Keratinocyte (primary cell): Measurements from ENCODE around the gene CDKN2B. TPM values are rescaled to one million over a fixed set of nuclear protein-coding genes. Genes with fewer than 3 reads are reported as not detected.

Experiments used
- DNase-seq: peaks from one replicate; pipeline ENCODE4 v3.0.0-alpha.2; 2011; ENCODE audit warnings: low read depth, missing footprints, low spot score
- FAIRE-seq: peaks from 2 replicates; lab custom pipeline; 2011; peaks lifted over from hg19 to GRCh38; lab: Jason Lieb, UNC
- H2AFZ ChIP-seq: 2 replicates; pipeline ENCODE4 v1.6.0; 2012; ENCODE audit warnings: low read length, control low read depth, inconsistent platforms; ENCODE audit not compliant: control insufficient read depth
- H3K27ac ChIP-seq: 2 replicates; pipeline ENCODE4 v1.5.1; 2011; ENCODE audit warnings: low read length; ENCODE audit not compliant: control insufficient read depth, insufficient read depth
- H3K27me3 ChIP-seq: 3 replicates; pipeline ENCODE4 v1.6.0; 2011; ENCODE audit warnings: low read length; ENCODE audit not compliant: control insufficient read depth, insufficient read depth; ENCODE audit errors: extremely low read depth
- H3K36me3 ChIP-seq, 2 experiments: 2 replicates in 1 of 2; 3 replicates in 1 of 2; pipeline ENCODE4 v1.5.1; 2011; ENCODE audit warnings: low read length in 2 of 2, mild to moderate bottlenecking in 1 of 2; ENCODE audit not compliant: control insufficient read depth in 2 of 2, insufficient read depth in 2 of 2; ENCODE audit errors: extremely low read depth in 1 of 2
- H3K4me1 ChIP-seq: 3 replicates; pipeline ENCODE4 v1.5.1; 2011; ENCODE audit warnings: low read length; ENCODE audit not compliant: control insufficient read depth, insufficient read depth; ENCODE audit errors: extremely low read depth
- H3K4me2 ChIP-seq: 3 replicates; pipeline ENCODE4 v1.6.0; 2011; ENCODE audit warnings: low read depth, low read length; ENCODE audit not compliant: control insufficient read depth, insufficient read depth; ENCODE audit errors: extremely low read depth
- H3K4me3 ChIP-seq, 3 experiments: fragments of 200-600 bp in 1 of 3; sonication (generic) in 1 of 3; 2 replicates in 2 of 3; 3 replicates in 1 of 3; pipeline ENCODE4 v1.5.1; 2011 to 2016; ENCODE audit warnings: low read length in 3 of 3, mild to moderate bottlenecking in 3 of 3, control low read depth in 2 of 3, inconsistent platforms in 1 of 3, low read depth in 1 of 3, mixed read lengths in 1 of 3, mixed run types in 1 of 3, moderate library complexity in 1 of 3; ENCODE audit not compliant: control insufficient read depth in 2 of 3, insufficient read depth in 2 of 3; ENCODE audit errors: extremely low read depth in 1 of 3
- H3K79me2 ChIP-seq: 2 replicates; pipeline ENCODE4 v1.6.0; 2012; ENCODE audit warnings: low read length; ENCODE audit not compliant: control insufficient read depth, insufficient read depth
- H3K9ac ChIP-seq: 3 replicates; pipeline ENCODE4 v1.6.0; 2011; ENCODE audit warnings: low read length; ENCODE audit not compliant: control insufficient read depth, insufficient read depth; ENCODE audit errors: extremely low read depth
- H3K9me1 ChIP-seq: 3 replicates; pipeline ENCODE4 v1.6.0; 2011; ENCODE audit warnings: low read length; ENCODE audit not compliant: control insufficient read depth, insufficient read depth; ENCODE audit errors: extremely low read depth
- H3K9me3 ChIP-seq: 2 replicates; pipeline ENCODE4 v1.5.1; 2012; ENCODE audit warnings: low read depth, low read length; ENCODE audit not compliant: control insufficient read depth
- H4K20me1 ChIP-seq: 3 replicates; pipeline ENCODE4 v1.6.0; 2011; ENCODE audit warnings: low read length; ENCODE audit not compliant: control insufficient read depth, insufficient read depth; ENCODE audit errors: extremely low read depth
- CTCF ChIP-seq, 3 experiments: IDR thresholded peaks in 1 of 3; conservative IDR thresholded peaks in 1 of 3; optimal IDR thresholded peaks in 1 of 3; 2 replicates in 2 of 3; 3 replicates in 1 of 3; pipeline versions ENCODE3 to v1.5.1; 2011; ENCODE audit warnings: low read length in 3 of 3, mild to moderate bottlenecking in 3 of 3, moderate library complexity in 2 of 3, control low read depth in 1 of 3, inconsistent platforms in 1 of 3; ENCODE audit not compliant: insufficient read depth in 2 of 3; ENCODE audit errors: extremely low read depth in 1 of 3
- EZH2 ChIP-seq: IDR thresholded peaks from one replicate; pipeline ENCODE4 v1.6.1; 2012; ENCODE audit warnings: inconsistent platforms, mild to moderate bottlenecking, low read length, moderate library complexity
- dilution Hi-C: fragments of 300-500 bp; cut with MboI; formaldehyde crosslinking; loops from one replicate; pipeline ENCODE4 v1.7.0; 2020; ENCODE audit warnings: low sequenced_read_pairs; ENCODE audit not compliant: extremely low pct_ligation_motif_present
- polyA plus RNA-seq, 5 experiments: library from polyadenylated mRNA; depleted of rRNA in 3 of 5; stranded (reverse) in 3 of 5; stranded (forward) in 1 of 5; unstranded in 1 of 5; fragments of >200 nt; gene quantifications; 1 replicate in 1 of 5; 2 replicates in 3 of 5; 3 replicates in 1 of 5; pipeline versions ENCODE4 v1.2.1 to v1.2.3, GENCODE V29; 2011 to 2012; ENCODE audit warnings: missing spikeins in 2 of 5, low read depth in 1 of 5, low replicate concordance in 1 of 5

CDKN2B gene
- polyA plus RNA-seq, 1 donor (not counting 4 experiments of a cell fraction or from before 2014, with no cell fraction given) = 19.9 TPM

DNA sequence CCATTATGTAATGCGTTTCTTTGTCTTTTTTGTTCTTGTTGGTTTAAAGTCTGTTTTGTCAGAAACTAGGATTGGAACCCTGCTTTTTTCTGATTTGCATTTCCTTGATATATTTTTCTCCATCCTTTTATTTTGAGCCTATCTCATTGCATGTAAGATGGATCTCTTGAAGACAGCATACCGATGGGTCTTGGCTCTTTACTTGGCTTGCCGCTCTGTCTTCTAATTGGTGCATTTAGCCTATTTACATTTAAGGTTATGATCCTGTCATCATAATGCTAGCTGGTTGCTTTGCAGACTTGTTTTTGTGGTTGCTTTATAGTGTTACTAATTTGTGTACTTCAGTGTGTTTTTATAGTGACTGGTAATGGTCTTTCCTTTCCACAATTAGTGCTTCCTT is 13.3 kb upstream of the CDKN2B start:
- no peaks in the 10 kb centered on the region for H4K20me1 ChIP-seq
- TF ChIP-seq EZH2 = no peak
- TF ChIP-seq CTCF (optimal IDR thresholded peaks at IDR 0.05 in 1 of 3, IDR thresholded peaks at IDR 0.05 in 1 of 3, conservative IDR thresholded peaks at IDR 0.05 in 1 of 3; ENCODE audit: extremely low read depth in 1 of 3, insufficient read depth in 2 of 3, low read length in 3 of 3) = no peak
- dilution Hi-C loops = no loop called here
- H3K9me1 ChIP-seq = no peaks in the 10 kb centered on the region
- no peaks in the 10 kb centered on the region for H3K9me3 ChIP-seq
- no peak overlapping the region for H3K9ac ChIP-seq
- H3K4me1 ChIP-seq = no peaks in the 10 kb centered on the region
- FAIRE-seq = no peak
- no peak overlapping the region for H2AFZ ChIP-seq
- DNase-seq = no peak
- no peak overlapping the region for H3K27ac ChIP-seq
- no peak overlapping the region for H3K4me2 ChIP-seq
- no peaks in the 10 kb centered on the region for H3K36me3 ChIP-seq
- H3K4me3 ChIP-seq = no peak overlapping the region
- H3K79me2 ChIP-seq = no peaks in the 10 kb centered on the region
- H3K27me3 ChIP-seq = no peaks in the 10 kb centered on the region

- H3K27me3 ChIP-seq = no peaks in the 10 kb centered on the region
- TF ChIP-seq CTCF (optimal IDR thresholded peaks at IDR 0.05 in 1 of 3, IDR thresholded peaks at IDR 0.05 in 1 of 3, conservative IDR thresholded peaks at IDR 0.05 in 1 of 3; ENCODE audit: extremely low read depth in 1 of 3, insufficient read depth in 2 of 3, low read length in 3 of 3) (no peak), EZH2 (no peak)
- H3K9me1 ChIP-seq = no peaks in the 10 kb centered on the region
- no peak overlapping the region for H3K9ac ChIP-seq
- dilution Hi-C loops = no loop called here
- H3K36me3 ChIP-seq = no peaks in the 10 kb centered on the region
- DNase-seq (no peak), FAIRE-seq (no peak)
- peaks cover 7% of the 10 kb centered on the region for H3K4me1 ChIP-seq
- no peak overlapping the region for H3K27ac ChIP-seq
- peaks cover 15% of the 10 kb centered on the region for H3K79me2 ChIP-seq
- no peaks in the 10 kb centered on the region for H3K9me3 ChIP-seq
- H3K4me3 ChIP-seq = no peak overlapping the region
- H2AFZ ChIP-seq = no peak overlapping the region
- no peaks in the 10 kb centered on the region for H4K20me1 ChIP-seq
- H3K4me2 ChIP-seq = no peak overlapping the region
These were observed 1.9 kb upstream of the CDKN2B start for GRCh38 chr9:22010866-22011625.
